Osteocyte (in vitro differentiated cells): ENCODE results near the gene HYCC1. TPM values are rescaled to one million over a fixed set of nuclear protein-coding genes. Genes with fewer than 3 reads are reported as not detected.
A peak's percentile ranks its signal among the peaks of the same experiment; 100 is the strongest.

ENCODE experiments used
- DNase-seq: peaks from one replicate; pipeline ENCODE4 v3.0.0; 2021; ENCODE audit warnings: mixed read lengths; ENCODE audit not compliant: unreplicated experiment; ENCODE audit errors: extremely low spot score
- H3K27ac Mint-ChIP-seq: one replicate; pipeline ENCODE4 v1.8.0; 2021; ENCODE audit warnings: mild to moderate bottlenecking, mixed read lengths; ENCODE audit not compliant: unreplicated experiment
- H3K27me3 Mint-ChIP-seq: one replicate; pipeline ENCODE4 v1.8.0; 2021; ENCODE audit warnings: mixed read lengths; ENCODE audit not compliant: unreplicated experiment
- H3K36me3 Mint-ChIP-seq: one replicate; pipeline ENCODE4 v1.8.0; 2021; ENCODE audit warnings: mixed read lengths; ENCODE audit not compliant: unreplicated experiment
- H3K4me1 Mint-ChIP-seq: one replicate; pipeline ENCODE4 v1.8.0; 2021; ENCODE audit warnings: mixed read lengths; ENCODE audit not compliant: unreplicated experiment
- H3K4me3 Mint-ChIP-seq: one replicate; pipeline ENCODE4 v1.8.0; 2021; ENCODE audit warnings: mild to moderate bottlenecking, moderate library complexity, mixed read lengths; ENCODE audit not compliant: unreplicated experiment
- H3K9me3 Mint-ChIP-seq: one replicate; pipeline ENCODE4 v1.8.0; 2021; ENCODE audit warnings: mixed read lengths; ENCODE audit not compliant: unreplicated experiment
- total RNA-seq: library from RNA; stranded (reverse); gene quantifications from 2 replicates; pipeline ENCODE4 v1.2.1, GENCODE V29; 2021
- TF ChIP-seq, protein P1 (sequence below): fragments of 200-600 bp; sonication (generic); IDR thresholded peaks from 2 replicates; pipeline ENCODE4 v1.5.0; 2021; ENCODE audit warnings: antibody characterized with exemption, mild to moderate bottlenecking, moderate library complexity

HYCC1 gene
- total RNA-seq, 1 donor from 2014 or later, result 56.9 TPM

DNA sequence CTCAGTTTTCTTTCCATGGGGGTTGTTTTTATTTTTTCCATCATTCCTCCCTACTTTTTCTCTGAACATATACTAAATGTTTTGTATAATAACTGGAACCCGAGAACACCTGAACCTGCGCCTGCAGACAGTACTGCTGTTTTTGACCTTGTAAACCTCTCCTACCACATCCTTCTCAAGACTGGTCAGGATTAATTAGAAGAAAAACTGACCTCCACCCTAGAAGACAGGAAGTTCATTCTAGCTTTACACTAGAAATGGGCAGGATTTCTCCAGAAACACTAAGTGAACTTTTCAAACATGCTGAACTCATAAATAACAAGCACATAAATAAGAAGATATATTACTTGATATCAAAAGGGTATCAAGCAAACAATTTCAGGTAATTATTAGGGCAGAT is 751 bp upstream of the HYCC1 start:
- H3K27me3 Mint-ChIP-seq, result no peaks in the 10 kb centered on the region
- TF ChIP-seq, protein P1, sequence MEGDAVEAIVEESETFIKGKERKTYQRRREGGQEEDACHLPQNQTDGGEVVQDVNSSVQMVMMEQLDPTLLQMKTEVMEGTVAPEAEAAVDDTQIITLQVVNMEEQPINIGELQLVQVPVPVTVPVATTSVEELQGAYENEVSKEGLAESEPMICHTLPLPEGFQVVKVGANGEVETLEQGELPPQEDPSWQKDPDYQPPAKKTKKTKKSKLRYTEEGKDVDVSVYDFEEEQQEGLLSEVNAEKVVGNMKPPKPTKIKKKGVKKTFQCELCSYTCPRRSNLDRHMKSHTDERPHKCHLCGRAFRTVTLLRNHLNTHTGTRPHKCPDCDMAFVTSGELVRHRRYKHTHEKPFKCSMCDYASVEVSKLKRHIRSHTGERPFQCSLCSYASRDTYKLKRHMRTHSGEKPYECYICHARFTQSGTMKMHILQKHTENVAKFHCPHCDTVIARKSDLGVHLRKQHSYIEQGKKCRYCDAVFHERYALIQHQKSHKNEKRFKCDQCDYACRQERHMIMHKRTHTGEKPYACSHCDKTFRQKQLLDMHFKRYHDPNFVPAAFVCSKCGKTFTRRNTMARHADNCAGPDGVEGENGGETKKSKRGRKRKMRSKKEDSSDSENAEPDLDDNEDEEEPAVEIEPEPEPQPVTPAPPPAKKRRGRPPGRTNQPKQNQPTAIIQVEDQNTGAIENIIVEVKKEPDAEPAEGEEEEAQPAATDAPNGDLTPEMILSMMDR, result no peak
- no peaks in the 10 kb centered on the region for H3K9me3 Mint-ChIP-seq
- peak overlapping the region; percentile 91 for H3K27ac Mint-ChIP-seq
- DNase-seq, result no peak
- no peaks in the 10 kb centered on the region for H3K36me3 Mint-ChIP-seq
- no peak overlapping the region for H3K4me3 Mint-ChIP-seq
- peaks cover 8% of the 10 kb centered on the region for H3K4me1 Mint-ChIP-seq

DNA sequence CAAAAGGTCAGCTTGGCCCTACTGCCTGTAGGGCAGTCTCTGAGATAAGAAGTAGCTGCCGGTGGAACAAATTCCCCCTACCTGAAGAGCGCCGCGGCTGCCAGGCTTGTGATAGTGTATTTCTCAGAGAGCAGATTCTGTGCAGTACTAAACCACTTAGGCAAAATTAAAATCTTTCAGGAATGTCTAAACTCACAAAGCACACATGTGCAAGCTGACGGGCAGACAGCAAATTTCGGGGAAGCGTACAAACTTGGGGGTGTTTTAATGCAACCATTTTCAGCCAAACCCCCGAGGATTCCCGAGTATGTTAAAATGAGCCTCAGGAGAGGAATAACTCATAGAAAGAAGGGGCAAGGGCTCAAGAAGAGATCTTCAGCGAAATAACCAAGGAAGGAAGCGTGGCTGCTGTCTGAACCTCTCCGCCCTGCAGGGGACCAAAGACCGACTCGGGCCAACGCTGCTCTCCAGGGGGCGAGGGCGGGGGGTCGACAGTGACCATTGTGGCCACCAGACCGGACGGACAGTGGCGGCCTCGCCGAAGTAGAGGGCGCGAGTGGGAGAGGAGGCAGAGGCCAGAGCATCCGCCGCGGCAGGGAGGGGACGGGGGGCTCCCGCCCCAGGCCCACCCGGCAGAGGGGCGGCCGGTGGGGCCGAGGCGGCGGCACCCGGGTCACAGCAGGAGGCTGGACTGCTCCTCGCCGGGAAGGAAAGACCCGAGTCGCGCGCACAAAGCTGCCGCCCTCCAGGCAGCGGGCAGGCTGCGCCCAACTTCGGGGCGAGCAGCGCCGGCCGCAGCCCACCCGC is 819 bp downstream of the HYCC1 start:
- TF ChIP-seq, protein P1, result peak; percentile 10
- peak; percentile 88 for DNase-seq
- H3K9me3 Mint-ChIP-seq, result no peaks in the 10 kb centered on the region
- H3K4me3 Mint-ChIP-seq, result no peak overlapping the region
- H3K36me3 Mint-ChIP-seq, result no peaks in the 10 kb centered on the region
- no peak overlapping the region for H3K27ac Mint-ChIP-seq
- H3K27me3 Mint-ChIP-seq, result no peaks in the 10 kb centered on the region
- peaks cover 8% of the 10 kb centered on the region for H3K4me1 Mint-ChIP-seq

DNA sequence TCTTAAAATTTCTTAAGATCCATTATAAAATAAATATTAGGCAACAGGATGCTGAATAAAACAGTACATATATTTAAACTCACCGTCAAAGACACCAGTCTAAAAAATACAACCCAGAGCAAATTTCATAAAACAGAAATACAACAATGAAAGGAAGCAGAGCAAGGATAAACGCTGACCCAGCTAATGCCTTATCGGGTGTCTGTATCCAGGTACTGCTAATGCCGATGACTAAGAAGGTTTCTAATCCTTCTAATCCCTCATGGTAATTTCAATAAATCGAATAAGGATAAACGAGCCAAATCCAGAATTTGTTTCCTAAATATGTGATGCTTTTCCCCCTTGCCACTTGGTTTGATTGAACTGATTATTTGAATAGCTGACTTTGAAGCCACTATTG is 1.7 kb downstream of the HYCC1 start:
- TF ChIP-seq, protein P1, result no peak
- no peaks in the 10 kb centered on the region for H3K9me3 Mint-ChIP-seq

DNA sequence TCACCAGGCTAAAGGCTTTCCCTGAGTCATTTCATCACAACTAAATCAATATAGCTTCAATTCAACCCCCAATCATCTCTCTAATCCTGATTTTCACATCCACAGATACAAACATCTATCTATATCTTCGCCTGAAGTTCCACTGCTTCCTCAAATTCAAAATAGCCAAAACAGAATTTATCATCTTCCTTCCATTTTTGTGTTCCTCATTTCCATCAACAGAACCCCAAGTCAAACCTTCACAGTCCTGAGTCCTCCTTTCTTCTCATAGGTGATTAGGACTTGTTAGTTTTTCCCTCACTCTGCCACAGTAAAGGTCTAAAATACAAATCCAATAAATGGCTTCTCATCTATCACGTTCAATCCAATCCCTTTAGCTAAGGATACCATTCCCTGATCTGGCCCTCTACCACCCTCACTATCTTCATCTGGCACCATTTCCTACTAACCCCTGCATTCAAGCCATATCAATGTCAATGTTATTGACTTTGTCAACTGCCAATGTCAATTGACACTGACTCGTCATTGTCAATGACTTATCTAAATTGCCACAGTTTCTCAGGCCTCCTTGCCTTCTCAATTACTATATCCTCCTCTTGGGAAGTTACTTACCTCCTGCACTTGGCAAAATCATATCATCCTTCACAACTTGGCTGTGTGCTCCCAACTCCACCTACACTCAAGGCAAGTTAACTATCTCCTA is 2.6 kb downstream of the HYCC1 start:
- no peaks in the 10 kb centered on the region for H3K27me3 Mint-ChIP-seq
- H3K4me3 Mint-ChIP-seq, result no peak overlapping the region
- H3K4me1 Mint-ChIP-seq, result peaks cover 10% of the 10 kb centered on the region
- no peak for DNase-seq
- H3K9me3 Mint-ChIP-seq, result no peaks in the 10 kb centered on the region
- TF ChIP-seq, protein P1, result no peak
- H3K36me3 Mint-ChIP-seq, result no peaks in the 10 kb centered on the region
- H3K27ac Mint-ChIP-seq, result no peak overlapping the region

More for the DNA sequence above, 1.7 kb downstream of the HYCC1 start:
- no peak for DNase-seq
- Mint-ChIP-seq H3K27ac (no peak overlapping the region), H3K4me1 (peaks cover 8% of the 10 kb centered on the region), H3K36me3 (no peaks in the 10 kb centered on the region), H3K4me3 (no peak overlapping the region), H3K27me3 (no peaks in the 10 kb centered on the region)

DNA sequence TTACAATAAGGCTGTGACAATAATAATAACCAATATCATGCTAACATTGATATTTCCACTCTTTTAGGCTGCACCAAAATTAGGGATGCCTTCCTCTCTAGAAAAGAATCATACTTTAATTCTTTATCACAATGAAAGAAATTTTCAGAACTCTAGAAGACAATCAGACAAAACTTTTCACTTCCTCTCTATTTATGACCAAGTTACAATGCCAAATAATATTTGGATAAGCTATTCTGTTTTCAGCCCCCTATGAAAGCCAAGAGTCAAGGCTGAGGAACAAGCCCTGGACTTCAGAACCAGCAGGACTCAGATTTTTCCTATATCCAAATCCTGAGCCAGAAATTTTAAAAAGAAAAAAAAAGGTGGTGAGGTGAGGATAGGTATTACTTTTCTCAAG is 4.6 kb downstream of the HYCC1 start:
- no peak for DNase-seq
- Mint-ChIP-seq H3K4me3 (no peak overlapping the region), H3K9me3 (no peaks in the 10 kb centered on the region), H3K4me1 (peaks cover 13% of the 10 kb centered on the region), H3K27ac (no peak overlapping the region), H3K36me3 (no peaks in the 10 kb centered on the region), H3K27me3 (no peaks in the 10 kb centered on the region)
- TF ChIP-seq, protein P1, result no peak
